C4-2B (cell line): ENCODE data around the gene TDRD9.

Source experiments
- ZFX ChIP-seq: fragments of 450-650 bp; IDR thresholded peaks from 2 replicates; pipeline ENCODE4 v1.6.1; 2017
- TF ChIP-seq, protein P1 (sequence below): fragments of 450-650 bp; conservative IDR thresholded peaks from 2 replicates; pipeline ENCODE4 v1.5.1; 2017; ENCODE audit warnings: mild to moderate bottlenecking

DNA sequence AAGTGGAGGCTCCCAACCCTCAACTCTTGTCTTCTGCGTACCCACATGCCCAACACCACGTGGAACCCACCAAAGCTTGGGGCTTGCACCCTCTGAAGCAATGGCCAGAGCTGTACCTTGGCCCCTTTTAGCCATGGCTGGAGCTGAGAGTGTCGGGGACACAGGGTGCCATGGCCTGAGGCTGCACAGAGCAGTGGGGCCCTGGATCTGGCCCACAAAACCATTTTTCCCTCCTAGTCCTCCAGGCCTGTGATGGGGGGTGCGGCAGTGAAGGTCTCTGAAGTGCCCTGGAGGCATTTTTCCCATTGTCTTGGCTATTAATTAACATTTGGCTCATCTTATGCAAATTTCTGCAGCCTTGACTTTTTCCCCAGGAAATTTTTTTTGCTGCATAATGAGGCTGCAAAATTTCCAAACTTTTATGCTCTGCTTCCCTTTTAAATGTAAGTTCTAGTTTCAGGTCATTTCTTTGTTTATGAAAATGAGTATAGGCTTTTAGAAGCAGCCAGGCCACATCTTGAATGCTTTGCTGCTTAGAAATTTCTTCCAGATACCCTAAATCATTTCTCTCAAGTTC, 138.6 kb downstream of the TDRD9 start:
- TF ChIP-seq, protein P1, sequence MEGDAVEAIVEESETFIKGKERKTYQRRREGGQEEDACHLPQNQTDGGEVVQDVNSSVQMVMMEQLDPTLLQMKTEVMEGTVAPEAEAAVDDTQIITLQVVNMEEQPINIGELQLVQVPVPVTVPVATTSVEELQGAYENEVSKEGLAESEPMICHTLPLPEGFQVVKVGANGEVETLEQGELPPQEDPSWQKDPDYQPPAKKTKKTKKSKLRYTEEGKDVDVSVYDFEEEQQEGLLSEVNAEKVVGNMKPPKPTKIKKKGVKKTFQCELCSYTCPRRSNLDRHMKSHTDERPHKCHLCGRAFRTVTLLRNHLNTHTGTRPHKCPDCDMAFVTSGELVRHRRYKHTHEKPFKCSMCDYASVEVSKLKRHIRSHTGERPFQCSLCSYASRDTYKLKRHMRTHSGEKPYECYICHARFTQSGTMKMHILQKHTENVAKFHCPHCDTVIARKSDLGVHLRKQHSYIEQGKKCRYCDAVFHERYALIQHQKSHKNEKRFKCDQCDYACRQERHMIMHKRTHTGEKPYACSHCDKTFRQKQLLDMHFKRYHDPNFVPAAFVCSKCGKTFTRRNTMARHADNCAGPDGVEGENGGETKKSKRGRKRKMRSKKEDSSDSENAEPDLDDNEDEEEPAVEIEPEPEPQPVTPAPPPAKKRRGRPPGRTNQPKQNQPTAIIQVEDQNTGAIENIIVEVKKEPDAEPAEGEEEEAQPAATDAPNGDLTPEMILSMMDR = no peak
- TF ChIP-seq ZFX = no peak
